GM23338 (cell line): ENCODE measurements around the gene ANKRD34B. TPM values are rescaled to one million over a fixed set of nuclear protein-coding genes. Genes with fewer than 3 reads are reported as not detected.

Source experiments
- CREB1 ChIP-seq: fragments of 250-450 bp; sonication (Bioruptor Pico); IDR thresholded peaks from 2 replicates; pipeline ENCODE4 v1.5.0; 2020; ENCODE audit warnings: low read depth, mild to moderate bottlenecking, moderate library complexity
- EZH2 ChIP-seq: fragments of 200-600 bp; sonication (generic); IDR thresholded peaks from one replicate; pipeline ENCODE4 v1.8.0; 2017; ENCODE audit warnings: antibody characterized with exemption, mild to moderate bottlenecking, low read depth; ENCODE audit not compliant: unreplicated experiment
- NANOG ChIP-seq: IDR thresholded peaks from 2 replicates; pipeline ENCODE4 v1.6.1; 2016; ENCODE audit warnings: antibody characterized with exemption, borderline replicate concordance
- POLR2AphosphoS5 ChIP-seq: IDR thresholded peaks from 2 replicates; pipeline ENCODE4 v1.6.1; 2016; ENCODE audit warnings: antibody characterized with exemption, low read depth
- ZNF331 ChIP-seq: fragments of 250-450 bp; sonication (Bioruptor Pico); IDR thresholded peaks from 2 replicates; pipeline ENCODE4 v1.5.0; 2020; ENCODE audit warnings: low read depth, mild to moderate bottlenecking, moderate library complexity
- ZNF462 ChIP-seq: fragments of 250-450 bp; sonication (Bioruptor Pico); IDR thresholded peaks from 2 replicates; pipeline ENCODE4 v1.5.0; 2020; ENCODE audit warnings: mild to moderate bottlenecking, moderate library complexity
- polyA plus RNA-seq: library from polyadenylated mRNA; unstranded; fragments of >200 nt; fragmentation: Nextera tagmentation; extraction: Ambion mirVana; gene quantifications from 2 replicates; pipeline ENCODE4 v1.2.1, GENCODE V29; 2016
- total RNA-seq: library from RNA; depleted of rRNA; stranded (reverse); fragments of >200 nt; shearing (Covaris generic); gene quantifications from 2 replicates; pipeline ENCODE4 v1.2.3, GENCODE V29; 2014
- TF ChIP-seq, protein P1 (sequence below): IDR thresholded peaks from one replicate; pipeline ENCODE4 v1.6.1; 2018; ENCODE audit warnings: antibody characterized with exemption; ENCODE audit not compliant: unreplicated experiment

The ANKRD34B gene
- total and polyA plus RNA-seq, 2 experiments from 2014 or later = 1.6 to 2.9 TPM

- no peak for TF ChIP-seq ZNF462 (CRISPR knock-in tag)
- no peak for TF ChIP-seq NANOG
- TF ChIP-seq EZH2 = no peak
- no peak for TF ChIP-seq CREB1
- TF ChIP-seq ZNF331 (CRISPR knock-in tag) = no peak
- no peak for TF ChIP-seq POLR2AphosphoS5
- TF ChIP-seq, protein P1, sequence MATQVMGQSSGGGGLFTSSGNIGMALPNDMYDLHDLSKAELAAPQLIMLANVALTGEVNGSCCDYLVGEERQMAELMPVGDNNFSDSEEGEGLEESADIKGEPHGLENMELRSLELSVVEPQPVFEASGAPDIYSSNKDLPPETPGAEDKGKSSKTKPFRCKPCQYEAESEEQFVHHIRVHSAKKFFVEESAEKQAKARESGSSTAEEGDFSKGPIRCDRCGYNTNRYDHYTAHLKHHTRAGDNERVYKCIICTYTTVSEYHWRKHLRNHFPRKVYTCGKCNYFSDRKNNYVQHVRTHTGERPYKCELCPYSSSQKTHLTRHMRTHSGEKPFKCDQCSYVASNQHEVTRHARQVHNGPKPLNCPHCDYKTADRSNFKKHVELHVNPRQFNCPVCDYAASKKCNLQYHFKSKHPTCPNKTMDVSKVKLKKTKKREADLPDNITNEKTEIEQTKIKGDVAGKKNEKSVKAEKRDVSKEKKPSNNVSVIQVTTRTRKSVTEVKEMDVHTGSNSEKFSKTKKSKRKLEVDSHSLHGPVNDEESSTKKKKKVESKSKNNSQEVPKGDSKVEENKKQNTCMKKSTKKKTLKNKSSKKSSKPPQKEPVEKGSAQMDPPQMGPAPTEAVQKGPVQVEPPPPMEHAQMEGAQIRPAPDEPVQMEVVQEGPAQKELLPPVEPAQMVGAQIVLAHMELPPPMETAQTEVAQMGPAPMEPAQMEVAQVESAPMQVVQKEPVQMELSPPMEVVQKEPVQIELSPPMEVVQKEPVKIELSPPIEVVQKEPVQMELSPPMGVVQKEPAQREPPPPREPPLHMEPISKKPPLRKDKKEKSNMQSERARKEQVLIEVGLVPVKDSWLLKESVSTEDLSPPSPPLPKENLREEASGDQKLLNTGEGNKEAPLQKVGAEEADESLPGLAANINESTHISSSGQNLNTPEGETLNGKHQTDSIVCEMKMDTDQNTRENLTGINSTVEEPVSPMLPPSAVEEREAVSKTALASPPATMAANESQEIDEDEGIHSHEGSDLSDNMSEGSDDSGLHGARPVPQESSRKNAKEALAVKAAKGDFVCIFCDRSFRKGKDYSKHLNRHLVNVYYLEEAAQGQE = no peak
Observed at GRCh38 chr5:80508844-80509243, 61.2 kb downstream of the ANKRD34B start (continued).
